IMR-90 (cell line): ENCODE results near the gene STXBP4. TPM values are rescaled to one million over a fixed set of nuclear protein-coding genes. Genes with fewer than 3 reads are reported as not detected.

Experiments
- ATAC-seq: fragments of 200-7000 bp; cut with Tn5 transposase; 2 replicates; pipeline ENCODE4 v1.9.1; 2020; ENCODE audit warnings: low read depth, mild to moderate bottlenecking, moderate library complexity
- BruUV-seq: library from RNA; stranded (reverse); fragments of 400-500 nt; replicated peaks from 2 replicates; lab custom pipeline; 2021; lab: Mats Ljungman, UMichigan
- CTCF ChIA-PET: fragments of 300-600 bp; formaldehyde crosslinking; extraction: SDS; loops from one replicate; lab custom pipeline; 2021; ENCODE audit warnings: antibody characterized with exemption; lab: Yijun Ruan, JAX
- POLR2A ChIA-PET: fragments of 300-600 bp; sonication (Branson Sonifier 250); formaldehyde crosslinking; loops from one replicate; lab custom pipeline; 2022; ENCODE audit warnings: antibody characterized with exemption; ENCODE audit not compliant: unreplicated experiment; lab: Charles Lee
- DNase-seq: peaks from one replicate; pipeline ENCODE4 v3.0.0; 2013
- H2AFZ ChIP-seq: replicated peaks from 2 replicates; pipeline ENCODE3; 2013; ENCODE audit warnings: low read length, mild to moderate bottlenecking; ENCODE audit not compliant: poor library complexity
- H2AK5ac ChIP-seq: 2 replicates; pipeline ENCODE4 v1.6.1; 2013; ENCODE audit warnings: low read depth, low read length, inconsistent platforms
- H2AK9ac ChIP-seq: replicated peaks from 2 replicates; pipeline ENCODE3; 2013; ENCODE audit warnings: mild to moderate bottlenecking, low read depth, low read length, moderate library complexity; ENCODE audit not compliant: poor library complexity
- H2BK120ac ChIP-seq: 2 replicates; pipeline ENCODE4 v1.6.1; 2013; ENCODE audit warnings: low read depth, low read length, inconsistent platforms
- H2BK15ac ChIP-seq: 3 replicates; pipeline ENCODE4 v1.6.1; 2013; ENCODE audit warnings: low read depth, low read length, inconsistent platforms
- H2BK20ac ChIP-seq: 2 replicates; pipeline ENCODE4 v1.6.1; 2013; ENCODE audit warnings: low read depth, mild to moderate bottlenecking, inconsistent platforms, low read length, moderate library complexity
- H2BK5ac ChIP-seq: 2 replicates; pipeline ENCODE4 v1.6.1; 2013; ENCODE audit warnings: mild to moderate bottlenecking, low read depth, low read length, inconsistent platforms; ENCODE audit not compliant: poor library complexity, severe bottlenecking
- H3K14ac ChIP-seq: replicated peaks from 2 replicates; pipeline ENCODE4 v1.6.1; 2013; ENCODE audit warnings: low read depth, low read length, inconsistent platforms
- H3K18ac ChIP-seq: 2 replicates; pipeline ENCODE4 v1.6.1; 2013; ENCODE audit warnings: low read depth, low read length, control low read depth
- H3K23ac ChIP-seq: 2 replicates; pipeline ENCODE4 v1.6.1; 2013; ENCODE audit warnings: low read depth, low read length, inconsistent platforms
- H3K27ac ChIP-seq: 2 replicates; pipeline ENCODE4 v1.5.1; 2013; ENCODE audit warnings: mild to moderate bottlenecking, control low read depth, low read length; ENCODE audit not compliant: insufficient read depth
- H3K27me3 ChIP-seq: 2 replicates; pipeline ENCODE4 v1.6.1; 2013; ENCODE audit warnings: low read length; ENCODE audit not compliant: control insufficient read depth, insufficient read depth
- H3K36me3 ChIP-seq: 2 replicates; pipeline ENCODE4 v1.6.1; 2013; ENCODE audit warnings: low read length, mixed read lengths; ENCODE audit not compliant: control insufficient read depth, insufficient read depth
- H3K4ac ChIP-seq: 2 replicates; pipeline ENCODE4 v1.6.1; 2013; ENCODE audit warnings: low read depth, low read length, inconsistent platforms
- H3K4me1 ChIP-seq: 2 replicates; pipeline ENCODE4 v1.6.1; 2013; ENCODE audit warnings: low read length, mixed read lengths; ENCODE audit not compliant: control insufficient read depth, insufficient read depth
- H3K4me2 ChIP-seq: 2 replicates; pipeline ENCODE4 v1.6.1; 2013; ENCODE audit warnings: low read depth, mild to moderate bottlenecking, control low read depth, low read length, moderate library complexity
- H3K4me3 ChIP-seq: 2 replicates; pipeline ENCODE4 v1.5.1; 2013; ENCODE audit warnings: low read depth, mild to moderate bottlenecking, control low read depth, low read length, moderate library complexity; ENCODE audit not compliant: insufficient read depth
- H3K56ac ChIP-seq: 2 replicates; pipeline ENCODE4 v1.6.1; 2013; ENCODE audit warnings: low read length, inconsistent platforms; ENCODE audit not compliant: insufficient read depth; ENCODE audit errors: extremely low read depth
- H3K79me1 ChIP-seq, 2 experiments: 2 replicates each; pipeline ENCODE4 v1.6.1; 2013; ENCODE audit warnings: low read length in 2 of 2, inconsistent platforms in 1 of 2, low read depth in 1 of 2
- H3K9ac ChIP-seq: 2 replicates; pipeline ENCODE4 v1.6.1; 2013; ENCODE audit warnings: low read depth, low read length, control low read depth
- H3K9me1 ChIP-seq: 2 replicates; pipeline ENCODE4 v1.6.1; 2013; ENCODE audit warnings: low read length, inconsistent platforms; ENCODE audit not compliant: insufficient read depth
- H3K9me3 ChIP-seq: 2 replicates; pipeline ENCODE4 v1.6.1; 2013; ENCODE audit warnings: low read length; ENCODE audit not compliant: control insufficient read depth, insufficient read depth
- H4K20me1 ChIP-seq: 2 replicates; pipeline ENCODE4 v1.6.1; 2013; ENCODE audit warnings: low read length, inconsistent platforms; ENCODE audit not compliant: insufficient read depth
- H4K5ac ChIP-seq: 2 replicates; pipeline ENCODE4 v1.6.1; 2013; ENCODE audit warnings: mild to moderate bottlenecking, low read depth, low read length, control low read depth
- H4K8ac ChIP-seq, 2 experiments: 2 replicates each; pipeline ENCODE4 v1.6.1; 2013; ENCODE audit warnings: low read depth in 2 of 2, low read length in 2 of 2, control low read depth in 1 of 2, inconsistent platforms in 1 of 2
- H4K91ac ChIP-seq: 2 replicates; pipeline ENCODE4 v1.6.1; 2013; ENCODE audit warnings: low read depth, low read length, inconsistent platforms; ENCODE audit not compliant: insufficient read depth
- BHLHE40 ChIP-seq: fragments of 150-350 bp; IDR thresholded peaks from 2 replicates; pipeline ENCODE4 v1.6.1; 2016; ENCODE audit warnings: mild to moderate bottlenecking, low read depth, low read length
- CEBPB ChIP-seq: IDR thresholded peaks from 2 replicates; pipeline ENCODE4 v1.6.1; 2012; ENCODE audit warnings: low read depth, low read length, improper control_type of control experiment
- FOS ChIP-seq: fragments of 150-350 bp; IDR thresholded peaks from 2 replicates; pipeline ENCODE4 v1.6.1; 2016; ENCODE audit warnings: low read depth, low read length
- MAFK ChIP-seq: IDR thresholded peaks from 2 replicates; pipeline ENCODE4 v1.6.1; 2012; ENCODE audit warnings: low read depth, low read length, improper control_type of control experiment
- MXI1 ChIP-seq: IDR thresholded peaks from 2 replicates; pipeline ENCODE4 v1.6.1; 2012; ENCODE audit warnings: low read depth, mild to moderate bottlenecking, low read length, moderate library complexity, borderline replicate concordance
- POLR2A ChIP-seq: IDR thresholded peaks from 2 replicates; pipeline ENCODE4 v1.6.1; 2012; ENCODE audit warnings: mild to moderate bottlenecking, low read depth, low read length
- WGBS, 2 experiments: methylation state at CpG; one replicate each; pipeline versions ENCODE4 v1.1.5 to v1.1.7; 2013; ENCODE audit warnings: missing lambda C conversion rate in 2 of 2; ENCODE audit not compliant: insufficient read length in 1 of 2; ENCODE audit errors: extremely low coverage in 2 of 2; 5-methylcytosine and 5-hydroxymethylcytosine counted together
- dilution Hi-C: fragments of 300-500 bp; cut with HindIII; formaldehyde crosslinking; loops from one replicate; pipeline ENCODE4 v1.14.3; 2018; ENCODE audit warnings: low sequenced_read_pairs; ENCODE audit not compliant: unreplicated experiment
- in situ Hi-C: fragments of 300-500 bp; cut with MboI; formaldehyde crosslinking; loops from 3 replicates; pipeline ENCODE4 v1.14.3; 2019; ENCODE audit warnings: low sequenced_read_pairs, inconsistent platforms, mixed read lengths
- intact Hi-C: fragments of 100-400 bp; cut with micrococcal nuclease; formaldehyde crosslinking; loops from 2 replicates; pipeline ENCODE4 v1.10.0; 2022
- polyA plus RNA-seq, 3 experiments: library from polyadenylated mRNA; depleted of rRNA; stranded (reverse); fragments of >200 nt; gene quantifications; 2 replicates each; pipeline ENCODE4 v1.2.3, GENCODE V29; 2012; ENCODE audit warnings: low replicate concordance in 1 of 3
- total RNA-seq: library from RNA; depleted of rRNA; stranded (reverse); fragments of >200 nt; gene quantifications from 2 replicates; pipeline ENCODE4 v1.2.3, GENCODE V29; 2012
- TF ChIP-seq, protein P1 (sequence below): conservative IDR thresholded peaks from 2 replicates; pipeline ENCODE4 v1.5.1; 2012; ENCODE audit warnings: mild to moderate bottlenecking, low read depth, low read length, improper control_type of control experiment
- TF ChIP-seq, protein P2 (sequence below): fragments of 150-350 bp; IDR thresholded peaks from 2 replicates; pipeline ENCODE4 v1.6.1; 2016; ENCODE audit warnings: low read depth, mild to moderate bottlenecking, low read length, moderate library complexity, borderline replicate concordance

Gene STXBP4
- total and polyA plus RNA-seq, 2 of the 4 experiments (the other 2 are of a cell fraction): 4.1 to 20.4 TPM

DNA sequence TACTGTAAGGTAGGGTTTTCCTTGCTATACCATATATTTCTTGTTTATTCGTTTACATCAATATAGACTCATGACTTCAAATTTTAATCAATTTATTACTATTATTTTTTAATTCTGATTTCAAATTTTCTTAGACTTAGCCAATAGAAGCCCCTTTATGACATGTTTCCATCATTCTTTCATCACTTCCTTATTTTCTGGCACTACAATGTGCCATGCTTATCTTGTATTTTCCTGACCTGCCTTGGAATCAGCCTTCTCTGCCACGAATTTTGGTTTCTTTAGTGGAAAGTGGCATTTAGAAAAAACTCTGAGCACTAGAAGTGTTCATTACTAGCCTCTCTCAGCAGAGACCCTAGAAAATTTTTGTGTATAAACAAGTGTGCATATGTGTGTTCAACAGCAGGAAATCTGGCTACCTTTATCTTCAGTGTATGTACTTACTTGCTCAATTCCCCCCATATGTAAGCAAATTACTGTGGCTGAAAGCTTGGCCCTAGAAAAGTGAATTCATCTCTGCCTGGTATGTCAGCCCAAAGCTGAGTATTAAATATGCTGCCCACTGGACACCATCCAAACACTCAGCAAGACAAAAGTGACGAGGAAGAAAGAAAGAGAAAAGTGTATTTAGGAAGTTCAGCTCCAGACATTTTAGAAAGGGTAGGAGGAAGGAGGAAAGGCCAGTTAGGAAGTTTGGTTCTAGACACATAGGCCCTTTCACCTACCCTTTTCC, 4.0 kb downstream of the STXBP4 start:
- H2BK5ac ChIP-seq: no peak overlapping the region
- DNase-seq: no peak
- H3K36me3 ChIP-seq: no peaks in the 10 kb centered on the region
- in situ Hi-C loops (no loop called here), intact Hi-C loops (no loop called here), dilution Hi-C loops (no loop called here)
- H3K9me3 ChIP-seq: no peaks in the 10 kb centered on the region
- no peak overlapping the region for H3K9ac ChIP-seq
- no peak overlapping the region for H2BK15ac ChIP-seq
- BruUV-seq: no TSS peak
- H4K91ac ChIP-seq: no peak overlapping the region
- H3K18ac ChIP-seq: no peak overlapping the region
- no peak overlapping the region for H3K23ac ChIP-seq
- no peaks in the 10 kb centered on the region for H3K27me3 ChIP-seq
- no peak overlapping the region for H2AK5ac ChIP-seq
- H2BK120ac ChIP-seq: no peak overlapping the region
- H3K4me3 ChIP-seq: no peak overlapping the region
- no peak overlapping the region for H2AFZ ChIP-seq
- no peak overlapping the region for H3K4me2 ChIP-seq
- ATAC-seq: no peak
- no peak overlapping the region for H3K14ac ChIP-seq
- H4K5ac ChIP-seq: no peak overlapping the region
- WGBS, 2 experiments: no CpG with 5 or more reads among the region's 3 CpGs
- H3K9me1 ChIP-seq: no peaks in the 10 kb centered on the region; the same call in 1 of the 2 replicates
- no peaks in the 10 kb centered on the region for H3K4me1 ChIP-seq
- TF ChIP-seq MAFK (no peak), BHLHE40 (no peak), CEBPB (no peak), FOS (no peak), MXI1 (no peak), POLR2A (no peak)
- TF ChIP-seq, protein P1, sequence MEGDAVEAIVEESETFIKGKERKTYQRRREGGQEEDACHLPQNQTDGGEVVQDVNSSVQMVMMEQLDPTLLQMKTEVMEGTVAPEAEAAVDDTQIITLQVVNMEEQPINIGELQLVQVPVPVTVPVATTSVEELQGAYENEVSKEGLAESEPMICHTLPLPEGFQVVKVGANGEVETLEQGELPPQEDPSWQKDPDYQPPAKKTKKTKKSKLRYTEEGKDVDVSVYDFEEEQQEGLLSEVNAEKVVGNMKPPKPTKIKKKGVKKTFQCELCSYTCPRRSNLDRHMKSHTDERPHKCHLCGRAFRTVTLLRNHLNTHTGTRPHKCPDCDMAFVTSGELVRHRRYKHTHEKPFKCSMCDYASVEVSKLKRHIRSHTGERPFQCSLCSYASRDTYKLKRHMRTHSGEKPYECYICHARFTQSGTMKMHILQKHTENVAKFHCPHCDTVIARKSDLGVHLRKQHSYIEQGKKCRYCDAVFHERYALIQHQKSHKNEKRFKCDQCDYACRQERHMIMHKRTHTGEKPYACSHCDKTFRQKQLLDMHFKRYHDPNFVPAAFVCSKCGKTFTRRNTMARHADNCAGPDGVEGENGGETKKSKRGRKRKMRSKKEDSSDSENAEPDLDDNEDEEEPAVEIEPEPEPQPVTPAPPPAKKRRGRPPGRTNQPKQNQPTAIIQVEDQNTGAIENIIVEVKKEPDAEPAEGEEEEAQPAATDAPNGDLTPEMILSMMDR: no peak
- TF ChIP-seq, protein P2, sequence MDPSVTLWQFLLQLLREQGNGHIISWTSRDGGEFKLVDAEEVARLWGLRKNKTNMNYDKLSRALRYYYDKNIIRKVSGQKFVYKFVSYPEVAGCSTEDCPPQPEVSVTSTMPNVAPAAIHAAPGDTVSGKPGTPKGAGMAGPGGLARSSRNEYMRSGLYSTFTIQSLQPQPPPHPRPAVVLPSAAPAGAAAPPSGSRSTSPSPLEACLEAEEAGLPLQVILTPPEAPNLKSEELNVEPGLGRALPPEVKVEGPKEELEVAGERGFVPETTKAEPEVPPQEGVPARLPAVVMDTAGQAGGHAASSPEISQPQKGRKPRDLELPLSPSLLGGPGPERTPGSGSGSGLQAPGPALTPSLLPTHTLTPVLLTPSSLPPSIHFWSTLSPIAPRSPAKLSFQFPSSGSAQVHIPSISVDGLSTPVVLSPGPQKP: no peak
- no peak overlapping the region for H3K56ac ChIP-seq
- POLR2A ChIA-PET: no interaction called here
- no peak overlapping the region for H4K8ac ChIP-seq
- CTCF ChIA-PET: interaction anchor here (1.2 kb wide), 1 partner anchor 21 kb away, joined by 5 read pairs; no protein-coding TSS in a partner anchor
- H2AK9ac ChIP-seq: no peak overlapping the region
- no peaks in the 10 kb centered on the region for H4K20me1 ChIP-seq
- H3K27ac ChIP-seq: no peak overlapping the region
- peaks cover 22 to 32% of the 10 kb centered on the region in 2 experiments for H3K79me1 ChIP-seq
- no peak overlapping the region for H2BK20ac ChIP-seq
- H3K4ac ChIP-seq: no peak overlapping the region
